ENCODE data around the gene PIK3R2. TPM values are rescaled to one million over a fixed set of nuclear protein-coding genes. Genes with fewer than 3 reads are reported as not detected.

Gene PIK3R2
- total and polyA plus RNA-seq, 2 of the 13 experiments (the other 11 are each of a cell fraction or from before 2014, with no cell fraction given) = 18.6 to 25.3 TPM

DNA sequence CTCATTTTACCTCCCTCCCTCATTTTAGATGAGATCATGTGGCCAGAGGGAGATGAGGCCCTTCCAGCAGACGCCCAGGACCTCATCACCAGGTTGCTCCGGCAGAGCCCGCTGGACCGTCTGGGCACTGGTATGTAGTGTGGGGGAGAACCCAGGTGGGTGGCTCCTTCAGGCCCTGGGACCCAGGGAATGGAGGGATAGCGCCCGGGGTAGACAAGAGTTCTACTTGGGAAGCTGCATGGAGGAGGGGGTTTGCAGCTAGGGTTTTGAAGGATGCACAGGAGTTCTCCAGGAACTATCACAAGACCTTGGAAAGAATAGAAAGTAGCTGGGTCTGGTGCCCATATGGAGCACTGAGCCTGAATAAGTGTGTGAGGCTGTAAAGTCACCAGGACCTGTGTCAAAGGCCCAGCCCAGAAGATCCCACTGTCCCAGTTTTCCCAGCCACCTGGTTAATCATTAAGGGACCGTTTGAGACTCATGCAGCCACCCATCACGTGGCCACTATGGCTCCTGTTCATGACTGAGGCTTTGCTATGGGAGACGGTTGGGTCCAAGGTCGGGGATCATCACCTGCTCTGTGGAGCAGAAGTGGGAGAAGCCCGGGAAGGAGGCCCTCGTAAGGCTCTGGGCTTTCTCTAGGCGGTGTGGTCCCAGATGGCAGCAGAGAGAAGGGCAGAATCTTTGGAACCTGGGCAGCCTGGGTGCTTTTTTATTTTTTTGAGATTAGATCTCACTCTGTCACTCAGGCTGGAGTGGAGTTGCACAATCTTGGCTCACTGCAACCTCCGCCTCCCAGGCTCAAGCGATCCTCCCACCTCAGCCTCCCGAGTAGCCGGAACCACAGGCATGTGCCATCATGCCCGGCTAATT, 17.0 kb upstream of the PIK3R2 start (continued):
- TF ChIP-seq ZNF331 (CRISPR knock-in tag; IDR thresholded peaks at IDR 0.05) (no peak; the same call in 1 of the 2 replicates), ZNF567 (CRISPR knock-in tag; IDR thresholded peaks at IDR 0.05; ENCODE audit: borderline replicate concordance) (no peak), SIX1 (CRISPR knock-in tag; IDR thresholded peaks at IDR 0.05; ENCODE audit: borderline replicate concordance) (no peak), TGIF2 (CRISPR knock-in tag; IDR thresholded peaks at IDR 0.05) (peak; percentile 42; the same call in 1 of the 2 replicates), HNF4G (IDR thresholded peaks at IDR 0.05; ENCODE audit: borderline replicate concordance, low read depth, low read length) (no peak), HNF4G (CRISPR knock-in tag; IDR thresholded peaks at IDR 0.05; ENCODE audit: borderline replicate concordance, low read depth) (no peak), CBX2 (IDR thresholded peaks at IDR 0.05; ENCODE audit: low read depth, low read length) (no peak), CBX2 (CRISPR knock-in tag; IDR thresholded peaks at IDR 0.05; ENCODE audit: low read depth) (no peak), BRF2 (CRISPR knock-in tag; IDR thresholded peaks at IDR 0.05) (no peak), LCORL (IDR thresholded peaks at IDR 0.05) (no peak), LCORL (CRISPR knock-in tag; IDR thresholded peaks at IDR 0.05) (no peak), THAP11 (CRISPR knock-in tag; IDR thresholded peaks at IDR 0.05) (peak; percentile 62; the same call in 1 of the 2 replicates), ZBTB21 (CRISPR knock-in tag; IDR thresholded peaks at IDR 0.05) (no peak), PCBP1 (IDR thresholded peaks at IDR 0.05; ENCODE audit: borderline replicate concordance, low read depth, low read length) (no peak), ZNF747 (CRISPR knock-in tag; IDR thresholded peaks at IDR 0.05; ENCODE audit: borderline replicate concordance) (peak; percentile 69; the same call in 1 of the 2 replicates), NFYC (CRISPR knock-in tag; IDR thresholded peaks at IDR 0.05) (no peak; the same call in 1 of the 2 replicates), ZNF513 (CRISPR knock-in tag; conservative IDR thresholded peaks at IDR 0.05) (no peak), KLF11 (CRISPR knock-in tag; IDR thresholded peaks at IDR 0.05) (no peak; the same call in 1 of the 2 replicates)
- TF ChIP-seq, protein P1, sequence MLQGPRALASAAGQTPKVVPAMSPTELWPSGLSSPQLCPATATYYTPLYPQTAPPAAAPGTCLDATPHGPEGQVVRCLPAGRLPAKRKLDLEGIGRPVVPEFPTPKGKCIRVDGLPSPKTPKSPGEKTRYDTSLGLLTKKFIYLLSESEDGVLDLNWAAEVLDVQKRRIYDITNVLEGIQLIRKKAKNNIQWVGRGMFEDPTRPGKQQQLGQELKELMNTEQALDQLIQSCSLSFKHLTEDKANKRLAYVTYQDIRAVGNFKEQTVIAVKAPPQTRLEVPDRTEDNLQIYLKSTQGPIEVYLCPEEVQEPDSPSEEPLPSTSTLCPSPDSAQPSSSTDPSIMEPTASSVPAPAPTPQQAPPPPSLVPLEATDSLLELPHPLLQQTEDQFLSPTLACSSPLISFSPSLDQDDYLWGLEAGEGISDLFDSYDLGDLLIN (CRISPR knock-in tag; IDR thresholded peaks at IDR 0.05; ENCODE audit: borderline replicate concordance) = no peak
- TF ChIP-seq, protein P2, sequence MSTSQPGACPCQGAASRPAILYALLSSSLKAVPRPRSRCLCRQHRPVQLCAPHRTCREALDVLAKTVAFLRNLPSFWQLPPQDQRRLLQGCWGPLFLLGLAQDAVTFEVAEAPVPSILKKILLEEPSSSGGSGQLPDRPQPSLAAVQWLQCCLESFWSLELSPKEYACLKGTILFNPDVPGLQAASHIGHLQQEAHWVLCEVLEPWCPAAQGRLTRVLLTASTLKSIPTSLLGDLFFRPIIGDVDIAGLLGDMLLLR (CRISPR knock-in tag; IDR thresholded peaks at IDR 0.05) = no peak
- TF ChIP-seq, protein P3, sequence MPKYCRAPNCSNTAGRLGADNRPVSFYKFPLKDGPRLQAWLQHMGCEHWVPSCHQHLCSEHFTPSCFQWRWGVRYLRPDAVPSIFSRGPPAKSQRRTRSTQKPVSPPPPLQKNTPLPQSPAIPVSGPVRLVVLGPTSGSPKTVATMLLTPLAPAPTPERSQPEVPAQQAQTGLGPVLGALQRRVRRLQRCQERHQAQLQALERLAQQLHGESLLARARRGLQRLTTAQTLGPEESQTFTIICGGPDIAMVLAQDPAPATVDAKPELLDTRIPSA (CRISPR knock-in tag; IDR thresholded peaks at IDR 0.05; ENCODE audit: borderline replicate concordance) = no peak
- TF ChIP-seq, protein P4, sequence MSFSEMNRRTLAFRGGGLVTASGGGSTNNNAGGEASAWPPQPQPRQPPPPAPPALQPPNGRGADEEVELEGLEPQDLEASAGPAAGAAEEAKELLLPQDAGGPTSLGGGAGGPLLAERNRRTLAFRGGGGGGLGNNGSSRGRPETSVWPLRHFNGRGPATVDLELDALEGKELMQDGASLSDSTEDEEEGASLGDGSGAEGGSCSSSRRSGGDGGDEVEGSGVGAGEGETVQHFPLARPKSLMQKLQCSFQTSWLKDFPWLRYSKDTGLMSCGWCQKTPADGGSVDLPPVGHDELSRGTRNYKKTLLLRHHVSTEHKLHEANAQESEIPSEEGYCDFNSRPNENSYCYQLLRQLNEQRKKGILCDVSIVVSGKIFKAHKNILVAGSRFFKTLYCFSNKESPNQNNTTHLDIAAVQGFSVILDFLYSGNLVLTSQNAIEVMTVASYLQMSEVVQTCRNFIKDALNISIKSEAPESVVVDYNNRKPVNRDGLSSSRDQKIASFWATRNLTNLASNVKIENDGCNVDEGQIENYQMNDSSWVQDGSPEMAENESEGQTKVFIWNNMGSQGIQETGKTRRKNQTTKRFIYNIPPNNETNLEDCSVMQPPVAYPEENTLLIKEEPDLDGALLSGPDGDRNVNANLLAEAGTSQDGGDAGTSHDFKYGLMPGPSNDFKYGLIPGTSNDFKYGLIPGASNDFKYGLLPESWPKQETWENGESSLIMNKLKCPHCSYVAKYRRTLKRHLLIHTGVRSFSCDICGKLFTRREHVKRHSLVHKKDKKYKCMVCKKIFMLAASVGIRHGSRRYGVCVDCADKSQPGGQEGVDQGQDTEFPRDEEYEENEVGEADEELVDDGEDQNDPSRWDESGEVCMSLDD (CRISPR knock-in tag; IDR thresholded peaks at IDR 0.05; ENCODE audit: borderline replicate concordance) = no peak
